22Rv1 (cell line): ENCODE data around the gene CNP.

Source experiments
- ZFX ChIP-seq: fragments of 450-650 bp; IDR thresholded peaks from 2 replicates; pipeline ENCODE4 v1.6.1; 2017; ENCODE audit warnings: antibody characterized with exemption, borderline replicate concordance
- TF ChIP-seq, protein P1 (sequence below): fragments of 450-650 bp; IDR thresholded peaks from 2 replicates; pipeline ENCODE4 v1.5.1; 2017; ENCODE audit warnings: mild to moderate bottlenecking

DNA sequence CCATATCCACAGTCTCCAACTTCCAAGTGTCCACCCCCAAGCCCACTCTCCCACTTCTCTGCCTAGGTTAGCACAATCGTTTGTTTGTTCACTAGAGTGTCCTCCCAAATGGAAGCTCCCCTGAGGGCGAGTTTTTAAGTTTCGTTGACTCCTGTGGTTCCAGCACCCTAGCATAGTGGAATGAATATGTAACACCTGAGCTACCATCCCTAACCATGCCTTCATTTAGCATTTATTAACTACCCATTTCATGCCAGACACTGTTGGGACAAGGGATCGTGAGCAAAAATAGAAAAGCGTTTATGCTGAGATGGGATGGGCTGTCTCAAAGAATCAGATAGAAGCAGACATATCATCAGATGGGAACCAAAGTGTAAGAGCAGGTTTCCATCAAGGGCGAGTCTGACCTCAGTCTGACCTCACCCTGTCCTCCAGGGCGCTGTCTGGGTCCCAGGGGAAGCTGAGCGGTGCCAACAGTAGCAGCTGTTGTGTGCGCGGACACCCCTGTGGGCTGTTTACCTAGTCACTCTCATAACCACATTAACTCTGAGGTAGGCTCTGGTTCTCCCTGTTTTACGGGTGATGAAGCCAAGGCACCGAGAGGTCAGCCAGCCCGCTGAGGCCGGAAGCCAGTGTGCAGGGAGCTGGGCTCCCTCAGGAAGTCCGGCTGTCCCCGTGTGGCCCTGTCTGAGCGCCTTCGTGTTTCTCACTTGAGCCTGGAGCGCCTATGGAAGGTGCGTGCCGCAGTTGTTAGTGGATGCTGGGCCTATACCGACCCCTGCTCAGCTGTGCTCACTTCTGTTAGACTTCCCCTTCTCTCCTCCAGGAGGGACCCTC is 6.2 kb downstream of the CNP start:
- TF ChIP-seq, protein P1, sequence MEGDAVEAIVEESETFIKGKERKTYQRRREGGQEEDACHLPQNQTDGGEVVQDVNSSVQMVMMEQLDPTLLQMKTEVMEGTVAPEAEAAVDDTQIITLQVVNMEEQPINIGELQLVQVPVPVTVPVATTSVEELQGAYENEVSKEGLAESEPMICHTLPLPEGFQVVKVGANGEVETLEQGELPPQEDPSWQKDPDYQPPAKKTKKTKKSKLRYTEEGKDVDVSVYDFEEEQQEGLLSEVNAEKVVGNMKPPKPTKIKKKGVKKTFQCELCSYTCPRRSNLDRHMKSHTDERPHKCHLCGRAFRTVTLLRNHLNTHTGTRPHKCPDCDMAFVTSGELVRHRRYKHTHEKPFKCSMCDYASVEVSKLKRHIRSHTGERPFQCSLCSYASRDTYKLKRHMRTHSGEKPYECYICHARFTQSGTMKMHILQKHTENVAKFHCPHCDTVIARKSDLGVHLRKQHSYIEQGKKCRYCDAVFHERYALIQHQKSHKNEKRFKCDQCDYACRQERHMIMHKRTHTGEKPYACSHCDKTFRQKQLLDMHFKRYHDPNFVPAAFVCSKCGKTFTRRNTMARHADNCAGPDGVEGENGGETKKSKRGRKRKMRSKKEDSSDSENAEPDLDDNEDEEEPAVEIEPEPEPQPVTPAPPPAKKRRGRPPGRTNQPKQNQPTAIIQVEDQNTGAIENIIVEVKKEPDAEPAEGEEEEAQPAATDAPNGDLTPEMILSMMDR, result no peak
- no peak for TF ChIP-seq ZFX
